Measurements from ENCODE around the gene CBX8. TPM values are rescaled to one million over a fixed set of nuclear protein-coding genes. Genes with fewer than 3 reads are reported as not detected.

The CBX8 gene
- total and polyA plus RNA-seq, 2 donors (not counting 3 experiments of a cell fraction or from before 2014, with no cell fraction given) = 0.69 to 3.1 TPM

GRCh38 chr17:79833110-79833450, 36.2 kb upstream of the CBX8 start:
- H3K36me3 ChIP-seq (ENCODE audit: control insufficient read depth in 2 of 2, extremely low read depth in 1 of 2, insufficient read depth in 2 of 2, low read length in 2 of 2) = peaks cover 0 to 3% of the 10 kb centered on the region in 2 experiments
- H3K4me3 ChIP-seq (replicated peaks in 1 of 3; ENCODE audit: insufficient read depth in 1 of 3, low read depth in 1 of 3, low read length in 3 of 3) = no peak overlapping the region
- FAIRE-seq (peak; percentile 44), DNase-seq (ENCODE audit: low read depth, low spot score) (no peak)
- dilution Hi-C loops (cut with MboI; ENCODE audit: extremely low pct_ligation_motif_present, low sequenced_read_pairs) (no loop called here), intact Hi-C loops (cut with micrococcal nuclease) (no loop called here)
- BruUV-seq (replicated peaks) = no TSS peak
- TF ChIP-seq POLR2AphosphoS5 (IDR thresholded peaks at IDR 0.05; ENCODE audit: insufficient read depth, low read depth, low read length) (no peak), FOS (IDR thresholded peaks at IDR 0.05; ENCODE audit: borderline replicate concordance, insufficient read depth, low read length) (no peak), JUN (IDR thresholded peaks at IDR 0.05; ENCODE audit: borderline replicate concordance, insufficient read depth, insufficient read length, low read depth) (no peak), GATA2 (IDR thresholded peaks at IDR 0.05; ENCODE audit: insufficient read depth, insufficient read length, low read depth, low read length) (no peak)
- no peak overlapping the region for H3K4me2 ChIP-seq (ENCODE audit: insufficient read depth, low read length)
- CTCF ChIA-PET = interaction anchor here (0.7 to 2.2 kb wide), 4 partner anchors 8 to 89 kb away, joined by 3 to 8 read pairs (median 3); no protein-coding TSS in a partner anchor
- no peaks in the 10 kb centered on the region for H3K27me3 ChIP-seq (ENCODE audit: control insufficient read depth in 2 of 2, insufficient read depth in 2 of 2, low read length in 2 of 2)
- no peaks in the 10 kb centered on the region for H4K20me1 ChIP-seq (replicated peaks; ENCODE audit: control insufficient read depth, extremely low read depth, insufficient read depth, low read length)
- H3K9me3 ChIP-seq (replicated peaks; ENCODE audit: control insufficient read depth, insufficient read depth, low read length) = no peaks in the 10 kb centered on the region
- H3K9me1 ChIP-seq (replicated peaks; ENCODE audit: control insufficient read depth, extremely low read depth, insufficient read depth, low read length) = no peaks in the 10 kb centered on the region
- H3K27ac ChIP-seq (ENCODE audit: insufficient read depth, low read depth, low read length) = no peak overlapping the region
- H3K79me2 ChIP-seq (ENCODE audit: control insufficient read depth, insufficient read depth, low read length) = no peaks in the 10 kb centered on the region
- H3K9ac ChIP-seq (replicated peaks; ENCODE audit: extremely low read depth, insufficient read depth, low read length) = no peak overlapping the region
- peaks cover 14% of the 10 kb centered on the region for H3K4me1 ChIP-seq (ENCODE audit: control insufficient read depth, extremely low read depth, insufficient read depth, low read length)
- POLR2A ChIA-PET = interaction anchor here (1.1 kb wide), 1 partner anchor 11 kb away, joined by 4 read pairs; no protein-coding TSS in a partner anchor
- no peak overlapping the region for H2AFZ ChIP-seq (ENCODE audit: low read depth, low read length)

DNA sequence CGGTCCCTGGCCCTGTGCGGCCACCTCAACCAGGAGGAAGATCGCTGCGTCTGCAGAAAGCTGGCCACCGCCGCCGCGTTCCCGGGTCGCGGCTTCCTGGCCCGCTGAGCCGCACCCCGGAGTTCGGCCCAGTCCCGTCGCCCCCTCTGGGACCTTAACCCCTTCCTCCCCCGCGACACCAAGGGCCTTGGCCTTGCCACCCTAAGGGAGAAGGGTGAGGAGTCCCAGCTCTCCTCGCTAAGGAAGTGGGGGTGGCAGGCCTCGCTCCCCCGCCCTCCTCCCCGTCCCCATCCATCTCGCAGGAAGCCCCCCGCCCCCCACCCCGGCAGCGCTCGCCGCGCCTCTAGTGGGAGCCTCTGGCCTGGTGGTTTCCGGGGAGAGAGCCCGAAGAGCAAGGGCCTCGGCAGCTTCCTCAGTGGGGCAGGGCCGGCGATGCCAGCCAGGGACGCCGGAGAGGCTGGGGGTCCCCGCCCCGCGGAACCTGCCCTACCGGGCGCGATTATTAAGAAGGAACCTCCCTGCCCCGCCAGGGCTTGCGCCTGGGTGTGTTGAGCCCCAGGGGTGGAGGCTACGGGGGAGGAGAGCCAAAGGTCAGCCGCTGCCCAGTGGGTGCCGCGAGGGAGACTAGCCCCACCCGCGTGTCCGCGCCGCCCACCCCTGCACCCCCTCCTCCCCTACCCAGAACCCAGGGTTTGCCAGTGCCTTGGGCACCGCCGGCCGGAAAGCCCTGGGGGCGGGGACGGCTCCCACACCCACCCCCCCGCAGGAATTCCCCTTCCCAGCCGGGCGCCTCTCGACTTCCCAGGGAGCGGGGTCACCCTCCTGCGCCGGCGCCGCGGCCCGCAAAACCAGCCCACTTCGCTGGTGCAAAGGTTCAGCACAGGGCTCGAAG, 35.6 kb upstream of the CBX8 start:
- Histone ChIP-seq H3K9me1 (replicated peaks; ENCODE audit: control insufficient read depth, extremely low read depth, insufficient read depth, low read length) (no peaks in the 10 kb centered on the region), H3K36me3 (ENCODE audit: control insufficient read depth in 2 of 2, extremely low read depth in 1 of 2, insufficient read depth in 2 of 2, low read length in 2 of 2) (peaks cover 0 to 3% of the 10 kb centered on the region in 2 experiments), H3K4me2 (ENCODE audit: insufficient read depth, low read length) (no peak overlapping the region), H3K9ac (replicated peaks; ENCODE audit: extremely low read depth, insufficient read depth, low read length) (no peak overlapping the region), H2AFZ (ENCODE audit: low read depth, low read length) (no peak overlapping the region), H4K20me1 (replicated peaks; ENCODE audit: control insufficient read depth, extremely low read depth, insufficient read depth, low read length) (no peaks in the 10 kb centered on the region), H3K4me3 (replicated peaks in 1 of 3; ENCODE audit: insufficient read depth in 1 of 3, low read depth in 1 of 3, low read length in 3 of 3) (no peak overlapping the region), H3K79me2 (ENCODE audit: control insufficient read depth, insufficient read depth, low read length) (no peaks in the 10 kb centered on the region), H3K27ac (ENCODE audit: insufficient read depth, low read depth, low read length) (no peak overlapping the region), H3K27me3 (ENCODE audit: control insufficient read depth in 2 of 2, insufficient read depth in 2 of 2, low read length in 2 of 2) (no peaks in the 10 kb centered on the region), H3K4me1 (ENCODE audit: control insufficient read depth, extremely low read depth, insufficient read depth, low read length) (peaks cover 7% of the 10 kb centered on the region), H3K9me3 (replicated peaks; ENCODE audit: control insufficient read depth, insufficient read depth, low read length) (no peaks in the 10 kb centered on the region)
- ChIA-PET POLR2A (interaction anchor here (0.6 to 1.1 kb wide), 2 partner anchors 12 to 550 kb away, joined by 3 to 4 read pairs; no protein-coding TSS in a partner anchor), CTCF (interaction anchor here (0.7 to 2.2 kb wide), 5 partner anchors 9 to 88 kb away, joined by 3 to 8 read pairs (median 3); no protein-coding TSS in a partner anchor)
- TF ChIP-seq EZH2 (IDR thresholded peaks at IDR 0.05; ENCODE audit: borderline replicate concordance, low read depth, low read length, severe bottlenecking) = peak; percentile 6
- TF ChIP-seq POLR2A (IDR thresholded peaks at IDR 0.05; ENCODE audit: low read depth, low read length) = no peak
- intact Hi-C loops (cut with micrococcal nuclease) (no loop called here), dilution Hi-C loops (cut with MboI; ENCODE audit: extremely low pct_ligation_motif_present, low sequenced_read_pairs) (no loop called here)
- no TSS peak for BruUV-seq (replicated peaks)
- FAIRE-seq (no peak), DNase-seq (ENCODE audit: low read depth, low spot score) (no peak)
